Uterus (tissue), 4 donors: Measurements from ENCODE around the gene MAB21L2. TPM values are rescaled to one million over a fixed set of nuclear protein-coding genes. Genes with fewer than 3 reads are reported as not detected.
"Not testable (repeated sequence)": the region's sequence is repeated elsewhere in the genome, so short reads cannot be mapped to it uniquely, and the experiment has no call there.

Experiments used
- DNase-seq, 2 donors: peaks; one replicate each; pipeline ENCODE4 v3.0.0-alpha.2; 2019 to 2020
- H3K27ac ChIP-seq, 2 donors: fragments of 200-600 bp; sonication (generic); 1 replicate in 1 of 2; 2 replicates in 1 of 2; pipeline ENCODE4 v1.5.1; 2016 to 2018
- H3K27me3 ChIP-seq, 2 donors: fragments of 200-600 bp; sonication (generic); one replicate each; pipeline ENCODE4 v1.5.1; 2018 to 2019; ENCODE audit warnings: control low read depth in 1 of 2
- H3K36me3 ChIP-seq, 2 donors: fragments of 200-600 bp; sonication (generic); one replicate each; pipeline ENCODE4 v1.5.1; 2019; ENCODE audit warnings: control low read depth in 1 of 2
- H3K4me1 ChIP-seq, 2 donors: fragments of 200-600 bp; sonication (generic); one replicate each; pipeline ENCODE4 v1.5.1; 2018 to 2019; ENCODE audit warnings: control low read depth in 1 of 2
- H3K4me3 ChIP-seq, 2 donors: fragments of 200-600 bp; sonication (generic); 1 replicate in 1 of 2; 2 replicates in 1 of 2; pipeline ENCODE4 v1.5.1; 2018 to 2019; ENCODE audit warnings: mild to moderate bottlenecking in 1 of 2
- H3K9me3 ChIP-seq, 2 donors: fragments of 200-600 bp; sonication (generic); one replicate each; pipeline ENCODE4 v1.5.1; 2019; ENCODE audit warnings: control low read depth in 1 of 2
- CTCF ChIP-seq, 4 experiments: fragments of 200-600 bp in 2 of 4; fragments of 450-650 bp in 2 of 4; sonication (generic) in 2 of 4; IDR thresholded peaks; one replicate each; pipeline ENCODE4 v1.5.1; 2016 to 2019; ENCODE audit warnings: antibody characterized with exemption in 4 of 4, mild to moderate bottlenecking in 2 of 4, moderate library complexity in 1 of 4
- POLR2A ChIP-seq, 2 donors: fragments of 450-650 bp; IDR thresholded peaks; one replicate each; pipeline ENCODE4 v1.6.1; 2016; ENCODE audit warnings: antibody characterized with exemption in 2 of 2, mild to moderate bottlenecking in 1 of 2, moderate library complexity in 1 of 2
- intact Hi-C: fragments of 100-400 bp; cut with DNase I; formaldehyde crosslinking; loops from one replicate; pipeline ENCODE4 v1.15.1; 2023; ENCODE audit warnings: low total_unique reads
- total RNA-seq, 4 donors: library from RNA; depleted of rRNA in 3 of 4; stranded (reverse); fragments of >200 nt in 3 of 4; gene quantifications; one replicate each; pipeline versions ENCODE4 v1.1.0 to v1.2.4, GENCODE V29; 2014 to 2023
- donor health status: DM: yes; HTN: yes; CAD: no.

MAB21L2 gene
- total RNA-seq, 4 donors from 2014 or later, result not detected

- Histone ChIP-seq H3K27me3 (no peaks in the 10 kb centered on the region), H3K4me1 (no peaks in the 10 kb centered on the region), H3K9me3 (no peaks in the 10 kb centered on the region), H3K27ac (no peak overlapping the region), H3K4me3 (no peak overlapping the region), H3K36me3 (no peaks in the 10 kb centered on the region)
- DNase-seq, result no peak
- TF ChIP-seq CTCF (IDR thresholded peaks at IDR 0.05) (no peak), POLR2A (IDR thresholded peaks at IDR 0.05) (no peak)
- intact Hi-C loops, result no loop called here
Observed at GRCh38 chr4:150541681-150542080, 40.3 kb upstream of the MAB21L2 start.

- TF ChIP-seq POLR2A (IDR thresholded peaks at IDR 0.05) (no peak), CTCF (IDR thresholded peaks at IDR 0.05) (no peak)
- H3K9me3 ChIP-seq, result no peaks in the 10 kb centered on the region
- no peak overlapping the region for H3K27ac ChIP-seq
- intact Hi-C loops, result no loop called here
- no peaks in the 10 kb centered on the region for H3K36me3 ChIP-seq
- H3K4me3 ChIP-seq, result no peak overlapping the region
- H3K27me3 ChIP-seq, result no peaks in the 10 kb centered on the region
- no peak for DNase-seq
- no peaks in the 10 kb centered on the region for H3K4me1 ChIP-seq
Observed at GRCh38 chr4:150543042-150543441, 38.9 kb upstream of the MAB21L2 start.

- H3K9me3 ChIP-seq, result no peaks in the 10 kb centered on the region
- no peak for TF ChIP-seq CTCF (IDR thresholded peaks at IDR 0.05)
- no peak for TF ChIP-seq POLR2A (IDR thresholded peaks at IDR 0.05)
- intact Hi-C loops, result no loop called here
Observed at GRCh38 chr4:150546286-150546685, 35.7 kb upstream of the MAB21L2 start.

GRCh38 chr4:150547154-150547838, 34.7 kb upstream of the MAB21L2 start:
- H3K4me1 ChIP-seq, result no peaks in the 10 kb centered on the region
- intact Hi-C loops, result no loop called here
- no peaks in the 10 kb centered on the region for H3K9me3 ChIP-seq
- H3K36me3 ChIP-seq, result no peaks in the 10 kb centered on the region
- no peaks in the 10 kb centered on the region for H3K27me3 ChIP-seq
- TF ChIP-seq POLR2A (IDR thresholded peaks at IDR 0.05), result no peak
- TF ChIP-seq CTCF (IDR thresholded peaks at IDR 0.05), result no peak
- H3K27ac ChIP-seq, result no peak overlapping the region
- DNase-seq, result no peak
- H3K4me3 ChIP-seq, result no peak overlapping the region

More at GRCh38 chr4:150546286-150546685, 35.7 kb upstream of the MAB21L2 start:
- Histone ChIP-seq H3K36me3 (no peaks in the 10 kb centered on the region), H3K27ac (no peak overlapping the region), H3K4me3 (no peak overlapping the region), H3K27me3 (no peaks in the 10 kb centered on the region), H3K4me1 (no peaks in the 10 kb centered on the region)
- DNase-seq, result no peak

- H3K4me3 ChIP-seq, H3K36me3 ChIP-seq, H3K27ac ChIP-seq, DNase-seq, intact Hi-C loops, H3K27me3 ChIP-seq, H3K9me3 ChIP-seq, H3K4me1 ChIP-seq: not testable (repeated sequence)
Observed at GRCh38 chr4:150557811-150558210, 24.1 kb upstream of the MAB21L2 start.
